Lower leg skin (tissue), 4 donors: Measurements from ENCODE around the gene LAMC3. TPM values are rescaled to one million over a fixed set of nuclear protein-coding genes. Genes with fewer than 3 reads are reported as not detected.

Experiments used
- DNase-seq, 2 donors: peaks; one replicate each; pipeline ENCODE4 v3.0.0-alpha.2; 2019; ENCODE audit warnings: low spot score in 2 of 2
- H3K4me3 ChIP-seq: fragments of 200-600 bp; sonication (generic); 2 replicates; pipeline ENCODE4 v1.5.1; 2017; ENCODE audit warnings: mild to moderate bottlenecking, low read depth; ENCODE audit not compliant: poor library complexity, severe bottlenecking
- CTCF ChIP-seq, 3 donors: fragments of 450-650 bp; IDR thresholded peaks; one replicate each; pipeline ENCODE4 v1.5.1; 2016; ENCODE audit warnings: antibody characterized with exemption in 3 of 3, mild to moderate bottlenecking in 3 of 3, moderate library complexity in 2 of 3
- POLR2A ChIP-seq, 2 donors: fragments of 450-650 bp; IDR thresholded peaks; one replicate each; pipeline ENCODE4 v1.6.1; 2016 to 2017; ENCODE audit warnings: antibody characterized with exemption in 2 of 2, mild to moderate bottlenecking in 1 of 2, moderate library complexity in 1 of 2
- WGBS, 2 donors: methylation state at CpG; one replicate each; pipeline ENCODE4 v1.1.5; 2018; 5-methylcytosine and 5-hydroxymethylcytosine counted together
- intact Hi-C: fragments of 100-400 bp; cut with DNase I; formaldehyde crosslinking; loops from one replicate; pipeline ENCODE4 v1.15.0; 2023; ENCODE audit warnings: low total_unique reads
- total RNA-seq, 4 donors: library from RNA; depleted of rRNA; stranded (reverse); fragments of >200 nt; gene quantifications; one replicate each; pipeline ENCODE4 v1.1.0, GENCODE V29; 2016

Gene LAMC3
- total RNA-seq, 4 donors from 2014 or later, result 9.1 to 23.0 (median 11.2) TPM

- no peak for TF ChIP-seq POLR2A (IDR thresholded peaks at IDR 0.05)
- no peak for TF ChIP-seq CTCF (IDR thresholded peaks at IDR 0.05)
- DNase-seq, result no peak
- intact Hi-C loops, result no loop called here
- 78 to 84% methylated on average over 3 of the region's 3 CpGs for WGBS, 2 donors
- no peak overlapping the region for H3K4me3 ChIP-seq
Measured at GRCh38 chr9:131129183-131129582, 120.2 kb downstream of the LAMC3 start.

DNA sequence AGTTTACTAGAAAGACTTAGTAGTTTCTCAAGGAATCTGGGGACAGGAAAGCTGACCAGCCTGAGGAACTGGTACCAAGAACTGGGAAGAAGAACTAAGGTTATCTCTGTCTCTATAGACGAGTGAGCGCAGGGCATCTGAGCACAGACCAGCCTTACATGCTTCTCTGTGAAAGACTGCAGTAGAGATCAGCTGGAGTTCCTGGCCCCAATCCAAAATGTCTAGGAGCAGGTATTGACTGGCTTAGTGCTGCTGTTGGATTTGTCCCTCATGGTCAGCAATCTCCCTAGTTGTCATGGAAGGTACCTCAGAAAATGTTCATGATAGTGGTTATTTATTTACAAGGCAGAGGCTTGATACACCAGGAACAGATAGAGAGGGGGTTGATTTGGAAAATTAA is 129.7 kb downstream of the LAMC3 start:
- TF ChIP-seq CTCF (IDR thresholded peaks at IDR 0.05) (no peak), POLR2A (IDR thresholded peaks at IDR 0.05) (no peak)
- 90 to 96% methylated on average over 2 of the region's 2 CpGs for WGBS, 2 donors
- intact Hi-C loops, result no loop called here
- DNase-seq, result no peak
- no peak overlapping the region for H3K4me3 ChIP-seq

- intact Hi-C loops, result no loop called here
- TF ChIP-seq POLR2A (IDR thresholded peaks at IDR 0.05) (no peak), CTCF (IDR thresholded peaks at IDR 0.05) (no peak)
- DNase-seq, result no peak
- no peak overlapping the region for H3K4me3 ChIP-seq
- WGBS, 2 donors, result 96% methylated on average over 4 of the region's 4 CpGs
Measured at GRCh38 chr9:131140112-131140511, 131.1 kb downstream of the LAMC3 start.

DNA sequence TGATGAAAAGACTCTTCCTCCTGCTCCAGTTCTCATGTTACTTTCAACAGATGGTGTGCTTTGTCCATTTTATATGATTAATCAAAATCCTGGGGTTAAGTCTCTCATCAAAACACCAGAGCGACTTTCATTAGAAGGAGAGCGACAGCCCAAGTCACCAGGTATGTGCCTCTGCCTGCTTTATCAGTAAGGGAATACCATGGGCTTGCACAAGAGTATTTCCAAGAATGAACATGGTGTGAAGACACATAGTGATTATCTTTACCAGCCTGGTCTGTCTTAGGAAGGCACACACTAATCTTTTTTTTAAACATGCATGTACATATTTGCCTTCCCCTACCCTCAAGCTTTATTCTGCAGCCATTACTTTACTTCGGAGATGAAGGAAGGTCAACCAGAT is 131.6 kb downstream of the LAMC3 start:
- 91 to 97% methylated on average over 3 of the region's 3 CpGs for WGBS, 2 donors

GRCh38 chr9:131142160-131142559 is 133.2 kb downstream of the LAMC3 start:
- WGBS, 2 donors, result 89 to 91% methylated on average over 3 of the region's 3 CpGs
- DNase-seq, result no peak
- H3K4me3 ChIP-seq, result no peak overlapping the region
- TF ChIP-seq POLR2A (IDR thresholded peaks at IDR 0.05), result no peak
- no peak for TF ChIP-seq CTCF (IDR thresholded peaks at IDR 0.05)
- intact Hi-C loops, result no loop called here

More for the DNA sequence above, 131.6 kb downstream of the LAMC3 start:
- no peak for DNase-seq
- TF ChIP-seq POLR2A (IDR thresholded peaks at IDR 0.05) (no peak), CTCF (IDR thresholded peaks at IDR 0.05) (no peak)
- H3K4me3 ChIP-seq, result no peak overlapping the region
- intact Hi-C loops, result no loop called here

Other genes starting within 250 kb of the LAMC3 start
- gene ABL1, start 173.9 kb upstream of the LAMC3 start, total RNA-seq, result 10 to 100 TPM; 21.2 to 47.2 (median 34.3) TPM
- not detected for gene QRFP, start 112.4 kb upstream of the LAMC3 start, total RNA-seq
- under 1 TPM in 2 of 4 donors, not detected in 2; 0.17 to 0.42 TPM for gene FIBCD1, start 69.9 kb upstream of the LAMC3 start, total RNA-seq
- gene AIF1L, start 87.4 kb downstream of the LAMC3 start, total RNA-seq, result 10 to 100 TPM; 17.2 to 33.0 (median 20.7) TPM
- 10 to 100 TPM; 33.8 to 64.4 (median 39.8) TPM for gene NUP214, start 116.4 kb downstream of the LAMC3 start, total RNA-seq